HEK293T (cell line): ENCODE data around the gene PPRC1.

ENCODE experiments used
- ARNT ChIP-seq: fragments of 450-650 bp; IDR thresholded peaks from 2 replicates; pipeline ENCODE4 v1.6.1; 2017; ENCODE audit warnings: mild to moderate bottlenecking
- CTBP1 ChIP-seq: fragments of 450-650 bp; IDR thresholded peaks from 2 replicates; pipeline ENCODE4 v1.6.1; 2016; ENCODE audit warnings: borderline replicate concordance
- ELF4 ChIP-seq: fragments of 450-650 bp; IDR thresholded peaks from 2 replicates; pipeline ENCODE4 v1.6.1; 2017; ENCODE audit warnings: antibody characterized with exemption
- FOXM1 ChIP-seq: fragments of 450-650 bp; IDR thresholded peaks from 2 replicates; pipeline ENCODE4 v1.6.1; 2017; ENCODE audit warnings: mild to moderate bottlenecking, borderline replicate concordance
- HDGF ChIP-seq: fragments of 450-650 bp; IDR thresholded peaks from 2 replicates; pipeline ENCODE4 v1.6.1; 2017; ENCODE audit warnings: antibody characterized with exemption, borderline replicate concordance
- L3MBTL2 ChIP-seq: fragments of 450-650 bp; conservative IDR thresholded peaks from 2 replicates; pipeline ENCODE4 v1.6.1; 2016; ENCODE audit warnings: mild to moderate bottlenecking
- TARDBP ChIP-seq: fragments of 450-650 bp; IDR thresholded peaks from 2 replicates; pipeline ENCODE4 v1.6.1; 2016
- ZNF384 ChIP-seq: fragments of 450-650 bp; IDR thresholded peaks from 2 replicates; pipeline ENCODE4 v1.6.1; 2016

DNA sequence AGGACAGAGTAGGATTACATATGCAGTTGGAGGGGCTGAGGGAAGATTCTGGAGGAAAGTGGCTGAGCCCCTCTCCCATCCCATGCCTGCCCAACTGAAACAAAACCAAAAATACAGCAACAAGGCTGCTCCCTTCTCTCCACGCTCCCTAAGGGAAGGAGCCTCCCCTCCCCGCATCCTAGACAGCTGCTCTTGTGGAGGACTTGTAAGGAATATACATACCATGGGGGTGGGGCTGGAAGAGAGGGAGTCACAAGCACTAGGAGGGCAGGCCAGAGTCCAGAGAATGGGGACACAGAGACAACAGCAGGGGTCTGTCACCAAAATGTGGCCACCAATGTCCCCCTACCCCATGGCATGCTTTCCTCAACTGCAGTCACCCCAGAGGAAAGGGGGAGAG lies 25.8 kb upstream of the PPRC1 start:
- TF ChIP-seq ARNT, result no peak
- no peak for TF ChIP-seq HDGF
- no peak for TF ChIP-seq CTBP1
- TF ChIP-seq ZNF384, result no peak
- TF ChIP-seq L3MBTL2, result no peak
- no peak for TF ChIP-seq TARDBP
- TF ChIP-seq ELF4, result no peak
- TF ChIP-seq FOXM1, result no peak
